HCT116 (cell line): ENCODE results near the gene COL18A1. TPM values are rescaled to one million over a fixed set of nuclear protein-coding genes. Genes with fewer than 3 reads are reported as not detected.

Experiments
- ATAC-seq: fragments of 200-7000 bp; cut with Tn5 transposase; 2 replicates; pipeline ENCODE4 v1.9.1; 2020; ENCODE audit warnings: mild to moderate bottlenecking, moderate library complexity
- BruUV-seq: library from RNA; stranded (reverse); fragments of 400-500 nt; replicated peaks from 2 replicates; lab custom pipeline; 2021; lab: Mats Ljungman, UMichigan
- CTCF ChIA-PET: fragments of 300-600 bp; sonication (Branson Sonifier 250); formaldehyde crosslinking; loops from one replicate; lab custom pipeline; 2021; ENCODE audit warnings: antibody characterized with exemption; lab: Charles Lee
- POLR2A ChIA-PET: fragments of 300-600, 350-600 bp; sonication (Branson Sonifier 250); formaldehyde crosslinking; loops from one replicate; lab custom pipeline; 2021; ENCODE audit warnings: antibody characterized with exemption; lab: Charles Lee
- RAD21 ChIA-PET, 2 experiments: fragments of 300-600 bp; sonication (Branson Sonifier 250); formaldehyde crosslinking; loops; one replicate each; lab custom pipeline; 2023; ENCODE audit warnings: low total read pairs in 2 of 2; ENCODE audit not compliant: uncharacterized antibody in 2 of 2, unreplicated experiment in 2 of 2, low non-redundant PET in 1 of 2; lab: Charles Lee
- DNase-seq: peaks from one replicate; pipeline ENCODE4 v3.0.0-alpha.2; 2010; ENCODE audit warnings: low read depth, low spot score
- H2AFZ ChIP-seq: fragments of 200-600 bp; shearing (Covaris generic), sonication (generic); 2 replicates; pipeline ENCODE4 v1.6.1; 2017; ENCODE audit warnings: low read depth, mixed run types, mixed read lengths, antibody characterized with exemption, low read length; ENCODE audit not compliant: poor library complexity, severe bottlenecking
- H3K27ac ChIP-seq: 2 replicates; pipeline ENCODE4 v1.5.1; 2012; ENCODE audit warnings: low read depth, low read length
- H3K27me3 ChIP-seq: fragments of 200-600 bp; sonication (generic); 2 replicates; pipeline ENCODE4 v1.6.1; 2016; ENCODE audit warnings: mixed run types, low read length, mixed read lengths; ENCODE audit not compliant: insufficient read depth
- H3K36me3 ChIP-seq, 2 experiments: fragments of 200-500 bp in 1 of 2; fragments of 200-600 bp in 1 of 2; sonication (Bioruptor generic) in 1 of 2; sonication (generic) in 1 of 2; 2 replicates each; pipeline versions ENCODE4 v1.5.1 to v1.6.1; 2014 to 2016; ENCODE audit warnings: low read length in 2 of 2, inconsistent platforms in 1 of 2, mixed read lengths in 1 of 2, mixed run types in 1 of 2; ENCODE audit not compliant: insufficient read depth in 2 of 2, control insufficient read depth in 1 of 2
- H3K4me1 ChIP-seq, 2 experiments: fragments of 200-600 bp in 1 of 2; sonication (generic) in 1 of 2; 2 replicates each; pipeline versions ENCODE4 v1.5.1 to v1.6.1; 2012 to 2017; ENCODE audit warnings: low read length in 2 of 2, inconsistent platforms in 1 of 2, mild to moderate bottlenecking in 1 of 2, mixed read lengths in 1 of 2, mixed run types in 1 of 2, moderate library complexity in 1 of 2; ENCODE audit not compliant: insufficient read depth in 2 of 2, control insufficient read depth in 1 of 2
- H3K4me2 ChIP-seq: fragments of 200-600 bp; sonication (generic); 2 replicates; pipeline ENCODE4 v1.6.1; 2017; ENCODE audit warnings: mixed run types, low read length, mixed read lengths
- H3K4me3 ChIP-seq, 2 experiments: fragments of 200-600 bp in 1 of 2; sonication (generic) in 1 of 2; replicated peaks in 1 of 2; 2 replicates each; pipeline ENCODE4 v1.5.1; 2011 to 2016; ENCODE audit warnings: low read length in 2 of 2, control low read depth in 1 of 2, low read depth in 1 of 2, mild to moderate bottlenecking in 1 of 2, mixed read lengths in 1 of 2, mixed run types in 1 of 2
- H3K79me2 ChIP-seq: fragments of 200-600 bp; sonication (generic); 2 replicates; pipeline ENCODE4 v1.6.1; 2017; ENCODE audit warnings: mild to moderate bottlenecking, mixed run types, low read length, moderate library complexity, mixed read lengths; ENCODE audit not compliant: insufficient read depth
- H3K9ac ChIP-seq: fragments of 200-600 bp; sonication (generic); 2 replicates; pipeline ENCODE4 v1.6.1; 2016; ENCODE audit warnings: low read length, mixed read lengths
- H3K9me2 ChIP-seq: fragments of 200-600 bp; sonication (generic), shearing (Covaris generic); 2 replicates; pipeline ENCODE4 v1.6.1; 2017; ENCODE audit warnings: mixed run types, mild to moderate bottlenecking, moderate library complexity; ENCODE audit not compliant: insufficient read depth
- H3K9me3 ChIP-seq, 2 experiments: fragments of 200-500 bp in 1 of 2; fragments of 200-600 bp in 1 of 2; sonication (Bioruptor generic) in 1 of 2; sonication (generic) in 1 of 2; 2 replicates each; pipeline ENCODE4 v1.6.1; 2014 to 2017; ENCODE audit warnings: low read length in 2 of 2, mixed read lengths in 2 of 2, inconsistent platforms in 1 of 2, low read depth in 1 of 2, mild to moderate bottlenecking in 1 of 2, mixed run types in 1 of 2, moderate library complexity in 1 of 2; ENCODE audit not compliant: control insufficient read depth in 1 of 2, insufficient read depth in 1 of 2
- H4K20me1 ChIP-seq: fragments of 200-600 bp; sonication (generic), shearing (Covaris generic); 2 replicates; pipeline ENCODE4 v1.6.1; 2017; ENCODE audit warnings: mixed run types, mild to moderate bottlenecking, moderate library complexity; ENCODE audit not compliant: insufficient read depth
- ATF3 ChIP-seq: IDR thresholded peaks from 2 replicates; pipeline ENCODE4 v1.6.1; 2012
- CBX3 ChIP-seq: IDR thresholded peaks from 2 replicates; pipeline ENCODE4 v1.6.1; 2012; ENCODE audit warnings: low read depth
- CEBPB ChIP-seq: IDR thresholded peaks from 2 replicates; pipeline ENCODE4 v1.6.1; 2012; ENCODE audit warnings: low read depth
- EGR1 ChIP-seq: IDR thresholded peaks from 2 replicates; pipeline ENCODE4 v1.6.1; 2012; ENCODE audit warnings: low read depth
- ELF1 ChIP-seq: IDR thresholded peaks from 2 replicates; pipeline ENCODE4 v1.6.1; 2012; ENCODE audit warnings: low read depth, borderline replicate concordance
- EZH2phosphoT487 ChIP-seq: fragments of 200-600 bp; IDR thresholded peaks from 2 replicates; pipeline ENCODE4 v1.6.1; 2018; ENCODE audit warnings: antibody characterized with exemption, borderline replicate concordance
- MAX ChIP-seq: IDR thresholded peaks from 2 replicates; pipeline ENCODE4 v1.6.1; 2012
- POLR2A ChIP-seq: IDR thresholded peaks from 2 replicates; pipeline ENCODE4 v1.7.0; 2011; ENCODE audit warnings: borderline replicate concordance; ENCODE audit not compliant: insufficient read depth, insufficient read length; ENCODE audit errors: extremely low read depth
- POLR2AphosphoS5 ChIP-seq: IDR thresholded peaks from 2 replicates; pipeline ENCODE4 v1.6.1; 2011; ENCODE audit warnings: mild to moderate bottlenecking, low read depth, low read length, moderate library complexity
- REST ChIP-seq: IDR thresholded peaks from 2 replicates; pipeline ENCODE4 v1.6.1; 2012; ENCODE audit warnings: low read depth
- YY1 ChIP-seq: IDR thresholded peaks from 2 replicates; pipeline ENCODE4 v1.6.1; 2011; ENCODE audit warnings: low read length, low read depth, moderate library complexity, mild to moderate bottlenecking; ENCODE audit not compliant: insufficient replicate concordance; ENCODE audit errors: extremely low read depth
- ZNF274 ChIP-seq: fragments of 200-500 bp; sonication (Bioruptor generic); IDR thresholded peaks from 2 replicates; pipeline ENCODE4 v1.6.1; 2014; ENCODE audit warnings: mild to moderate bottlenecking, low read depth, low read length, inconsistent platforms
- intact Hi-C: fragments of 100-400 bp; cut with micrococcal nuclease; formaldehyde crosslinking; loops from 2 replicates; pipeline ENCODE4 v1.10.0; 2022
- total RNA-seq: library from RNA; stranded (reverse); gene quantifications from one replicate; pipeline ENCODE4 v1.2.1, GENCODE V29; 2021; ENCODE audit not compliant: unreplicated experiment

The COL18A1 gene
- total RNA-seq, 1 experiment from 2014 or later: 59.5 TPM

GRCh38 chr21:45545236-45545570, 140.2 kb downstream of the COL18A1 start:
- H3K9ac ChIP-seq: no peak overlapping the region
- intact Hi-C loops: no loop called here
- H4K20me1 ChIP-seq: no peaks in the 10 kb centered on the region
- no peaks in the 10 kb centered on the region for H3K27me3 ChIP-seq
- no peaks in the 10 kb centered on the region; a peak in 2 of 4 replicates for H3K36me3 ChIP-seq
- H3K4me2 ChIP-seq: no peak overlapping the region
- BruUV-seq: no TSS peak
- peaks cover 15% of the 10 kb centered on the region for H3K79me2 ChIP-seq
- peaks cover 4 to 18% of the 10 kb centered on the region in 2 experiments for H3K4me1 ChIP-seq
- no peak overlapping the region for H3K27ac ChIP-seq
- POLR2A ChIA-PET: no interaction called here
- no peak for ATAC-seq
- H3K9me3 ChIP-seq: no peaks in the 10 kb centered on the region
- no peak overlapping the region for H3K4me3 ChIP-seq
- CTCF ChIA-PET: no interaction called here
- H2AFZ ChIP-seq: no peak overlapping the region
- H3K9me2 ChIP-seq: no peaks in the 10 kb centered on the region
- no peak for DNase-seq
- TF ChIP-seq EZH2phosphoT487: no peak
- TF ChIP-seq ZNF274: no peak
- no peak for TF ChIP-seq ATF3
- TF ChIP-seq POLR2AphosphoS5: no peak
- no peak for TF ChIP-seq POLR2A
- TF ChIP-seq EGR1: no peak
- RAD21 ChIA-PET: interaction anchor here in 1 of 2 experiments (0.5 kb wide), 1 partner anchor 377 kb away, joined by 3 read pairs; no protein-coding TSS in a partner anchor

GRCh38 chr21:45545691-45546531, 140.9 kb downstream of the COL18A1 start:
- ChIA-PET CTCF (no interaction called here), POLR2A (no interaction called here), RAD21 (no interaction called here)
- DNase-seq: no peak
- Histone ChIP-seq H4K20me1 (no peaks in the 10 kb centered on the region), H3K9me2 (no peaks in the 10 kb centered on the region), H3K27ac (no peak overlapping the region), H3K9me3 (no peaks in the 10 kb centered on the region), H3K36me3 (no peaks in the 10 kb centered on the region; a peak in 1 of 4 replicates), H3K79me2 (peaks cover 8% of the 10 kb centered on the region), H3K9ac (no peak overlapping the region), H3K27me3 (no peaks in the 10 kb centered on the region), H2AFZ (no peak overlapping the region), H3K4me1 (peaks cover 3 to 20% of the 10 kb centered on the region in 2 experiments; a peak in 3 of 4 replicates), H3K4me3 (no peak overlapping the region), H3K4me2 (no peak overlapping the region)
- intact Hi-C loops: no loop called here
- no TSS peak for BruUV-seq
- ATAC-seq: no peak
- TF ChIP-seq ELF1 (no peak), MAX (no peak), CEBPB (no peak), YY1 (no peak), REST (no peak), CBX3 (no peak), EGR1 (no peak)
